Measurements from ENCODE around the gene CLTA.

DNA sequence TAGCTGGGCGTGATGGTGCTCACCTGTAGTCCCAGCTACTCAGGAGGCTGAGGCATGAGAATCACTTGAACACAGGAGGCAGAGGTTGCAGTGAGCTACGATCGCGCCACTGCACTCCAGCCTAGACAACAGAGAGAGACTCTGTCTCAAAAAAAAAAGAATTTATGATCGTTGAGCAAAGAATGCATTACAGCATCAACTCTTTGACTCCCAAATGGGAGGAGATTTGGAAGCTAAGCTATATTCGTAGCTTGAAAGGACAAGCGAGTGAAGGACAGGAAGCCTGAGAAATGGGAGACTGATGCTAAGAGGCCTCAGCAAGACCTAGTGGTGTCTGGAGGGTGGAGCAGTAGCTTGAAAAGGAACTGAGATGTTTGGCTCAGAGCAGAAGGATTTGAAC is 31.8 kb upstream of the CLTA start:
- TF ChIP-seq CTCF (optimal IDR thresholded peaks at IDR 0.05 in 1 of 3, IDR thresholded peaks at IDR 0.05 in 1 of 3, conservative IDR thresholded peaks at IDR 0.05 in 1 of 3; ENCODE audit: extremely low read depth in 1 of 3, insufficient read depth in 2 of 3, low read length in 3 of 3) (no peak), EZH2 (IDR thresholded peaks at IDR 0.05; ENCODE audit: low read length) (no peak)
